SKM-1 (cell line): Measurements from ENCODE around the gene SCPEP1.

ENCODE experiments used
- DNase-seq: peaks from one replicate; lab custom pipeline; 2025; ENCODE audit not compliant: unreplicated experiment; lab: John Stamatoyannopoulos, UW

SCPEP1 gene

GRCh38 chr17:57034807-57035754 lies 57.1 kb downstream of the SCPEP1 start:
- DNase-seq = no peak

- DNase-seq = no peak
Observed at GRCh38 chr17:57035971-57036481, 58.1 kb downstream of the SCPEP1 start.

- DNase-seq = no peak
Observed at GRCh38 chr17:57037411-57037810, 59.5 kb downstream of the SCPEP1 start.

GRCh38 chr17:57038486-57038885 lies 60.6 kb downstream of the SCPEP1 start:
- no peak for DNase-seq

GRCh38 chr17:57040571-57040970 lies 62.6 kb downstream of the SCPEP1 start:
- DNase-seq = no peak

- DNase-seq = no peak
Observed at GRCh38 chr17:57043276-57043675, 65.3 kb downstream of the SCPEP1 start.

GRCh38 chr17:57044976-57045867 lies 67.3 kb downstream of the SCPEP1 start:
- DNase-seq = no peak

- DNase-seq = no peak
Observed at GRCh38 chr17:57045868-57046704, 68.2 kb downstream of the SCPEP1 start.

- no peak for DNase-seq
Observed at GRCh38 chr17:57046749-57047148, 68.8 kb downstream of the SCPEP1 start.

GRCh38 chr17:57048096-57048495 lies 70.2 kb downstream of the SCPEP1 start:
- DNase-seq = no peak

- DNase-seq = no peak
Observed at GRCh38 chr17:57050306-57050705, 72.4 kb downstream of the SCPEP1 start.

GRCh38 chr17:57051886-57052361 lies 74.0 kb downstream of the SCPEP1 start:
- DNase-seq = no peak
